Neural cell (in vitro differentiated cells): ENCODE results near the gene ADCY7.

ENCODE experiments used
- CTCF ChIP-seq: fragments of 450-650 bp; IDR thresholded peaks from 2 replicates; pipeline ENCODE4 v1.5.1; 2014; ENCODE audit warnings: antibody characterized with exemption, mild to moderate bottlenecking, moderate library complexity; ENCODE audit not compliant: poor library complexity, severe bottlenecking
- EP300 ChIP-seq: fragments of 450-650 bp; conservative IDR thresholded peaks from 2 replicates; pipeline ENCODE4 v1.6.1; 2014; ENCODE audit warnings: antibody characterized with exemption, mild to moderate bottlenecking, moderate library complexity; ENCODE audit not compliant: poor library complexity, severe bottlenecking
- POLR2AphosphoS5 ChIP-seq: IDR thresholded peaks from 2 replicates; pipeline ENCODE4 v1.6.1; 2012
- RAD21 ChIP-seq: fragments of 450-650 bp; conservative IDR thresholded peaks from 2 replicates; pipeline ENCODE4 v1.6.1; 2014; ENCODE audit warnings: antibody characterized with exemption, mild to moderate bottlenecking, moderate library complexity
- REST ChIP-seq: IDR thresholded peaks from 2 replicates; pipeline ENCODE4 v1.6.1; 2012; ENCODE audit warnings: borderline replicate concordance

GRCh38 chr16:50292566-50292948 lies 26.2 kb downstream of the ADCY7 start:
- no peak for TF ChIP-seq CTCF
- TF ChIP-seq REST: no peak
- no peak for TF ChIP-seq EP300
- no peak for TF ChIP-seq RAD21
- TF ChIP-seq POLR2AphosphoS5: no peak
